ENCODE results near the gene WDFY4. TPM values are rescaled to one million over a fixed set of nuclear protein-coding genes. Genes with fewer than 3 reads are reported as not detected.
A peak's percentile ranks its signal among the peaks of the same experiment; 100 is the strongest.

WDFY4 gene
- polyA plus RNA-seq, 6 donors from 2014 or later: 46.5 to 98.0 (median 80.0) TPM

- Mint-ChIP-seq H3K36me3 (peaks cover 5 to 12% of the 10 kb centered on the region in 2 donors), H3K9me3 (peaks cover 0 to 17% (median 3%) of the 10 kb centered on the region in 7 donors), H3K27ac (no peak overlapping the region), H3K4me1 (no peaks in the 10 kb centered on the region), H3K4me3 (no peak overlapping the region), H3K27me3 (peaks cover 9 to 50% (median 47%) of the 10 kb centered on the region in 3 donors)
- DNase-seq (no peak), ATAC-seq (ENCODE audit: low read depth in 2 of 2) (no peak)
Measured at GRCh38 chr10:49015700-49016099, 331.0 kb downstream of the WDFY4 start.

GRCh38 chr10:49021685-49022084 lies 337.0 kb downstream of the WDFY4 start:
- no peaks in the 10 kb centered on the region for H3K4me1 Mint-ChIP-seq
- no peak overlapping the region for H3K27ac Mint-ChIP-seq
- DNase-seq (no peak), ATAC-seq (ENCODE audit: low read depth in 2 of 2) (no peak)
- peaks cover 8 to 29% (median 29%) of the 10 kb centered on the region in 3 donors for H3K27me3 Mint-ChIP-seq
- peaks cover 5 to 13% of the 10 kb centered on the region in 2 donors for H3K36me3 Mint-ChIP-seq
- peaks cover 0 to 17% (median 3%) of the 10 kb centered on the region in 7 donors for H3K9me3 Mint-ChIP-seq
- no peak overlapping the region for H3K4me3 Mint-ChIP-seq

GRCh38 chr10:49023071-49023470 lies 338.4 kb downstream of the WDFY4 start:
- ATAC-seq (ENCODE audit: low read depth in 2 of 2) (no peak), DNase-seq (no peak)
- peaks cover 0 to 17% (median 3%) of the 10 kb centered on the region in 7 donors for H3K9me3 Mint-ChIP-seq
- peaks cover 15 to 22% (median 17%) of the 10 kb centered on the region in 3 donors for H3K27me3 Mint-ChIP-seq
- H3K36me3 Mint-ChIP-seq: peaks cover 5 to 13% of the 10 kb centered on the region in 2 donors
- H3K4me3 Mint-ChIP-seq: no peak overlapping the region
- H3K4me1 Mint-ChIP-seq: no peaks in the 10 kb centered on the region
- H3K27ac Mint-ChIP-seq: no peak overlapping the region

GRCh38 chr10:49023752-49024151 lies 339.1 kb downstream of the WDFY4 start:
- no peak for ATAC-seq (ENCODE audit: low read depth in 2 of 2)
- Mint-ChIP-seq H3K4me3 (no peak overlapping the region), H3K27me3 (peaks cover 15 to 20% (median 20%) of the 10 kb centered on the region in 3 donors), H3K36me3 (peaks cover 5 to 13% of the 10 kb centered on the region in 2 donors), H3K9me3 (peaks cover 0 to 17% (median 3%) of the 10 kb centered on the region in 7 donors), H3K4me1 (no peaks in the 10 kb centered on the region), H3K27ac (no peak overlapping the region)
- no peak for DNase-seq

DNA sequence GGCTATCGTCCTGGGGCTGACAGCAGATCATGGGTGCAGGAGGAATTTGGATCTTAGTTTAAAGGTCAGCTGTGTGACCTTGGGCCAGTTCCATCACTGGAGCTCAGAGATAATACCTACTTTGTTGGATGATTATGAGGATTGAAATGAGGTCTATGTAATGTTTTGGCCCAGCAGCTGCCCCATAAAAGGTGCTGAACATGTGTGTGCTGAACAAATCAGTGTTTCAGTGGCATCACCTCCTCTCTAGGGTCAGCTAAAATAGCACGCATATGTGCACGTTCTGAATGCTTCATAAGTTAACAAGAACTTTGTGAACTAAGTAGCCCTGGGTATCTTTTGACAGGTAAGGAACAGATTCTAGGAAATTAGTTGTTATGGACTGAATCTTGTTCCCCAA lies 339.8 kb downstream of the WDFY4 start:
- peaks cover 5 to 13% of the 10 kb centered on the region in 2 donors for H3K36me3 Mint-ChIP-seq
- no peak for DNase-seq
- peak overlapping the region in 1 of 6 donors; percentile 4 for H3K27ac Mint-ChIP-seq

GRCh38 chr10:49025347-49025983 lies 340.8 kb downstream of the WDFY4 start:
- no peak for DNase-seq
- Mint-ChIP-seq H3K27me3 (peaks cover 6 to 19% (median 8%) of the 10 kb centered on the region in 3 donors), H3K27ac (no peak overlapping the region), H3K36me3 (peaks cover 0 to 4% of the 10 kb centered on the region in 2 donors), H3K4me3 (no peak overlapping the region), H3K9me3 (peaks cover 0 to 1% (median under 1%) of the 10 kb centered on the region in 7 donors), H3K4me1 (no peaks in the 10 kb centered on the region)
- no peak for ATAC-seq (ENCODE audit: low read depth in 2 of 2)

More for the DNA sequence above, 339.8 kb downstream of the WDFY4 start:
- H3K4me3 Mint-ChIP-seq: no peak overlapping the region
- peaks cover 0 to 11% (median 3%) of the 10 kb centered on the region in 7 donors for H3K9me3 Mint-ChIP-seq
- ATAC-seq (ENCODE audit: low read depth in 2 of 2): no peak
- H3K4me1 Mint-ChIP-seq: no peaks in the 10 kb centered on the region
- peaks cover 12 to 19% (median 12%) of the 10 kb centered on the region in 3 donors for H3K27me3 Mint-ChIP-seq

GRCh38 chr10:49028639-49029038 lies 344.0 kb downstream of the WDFY4 start:
- no peak for DNase-seq
- no peak for ATAC-seq (ENCODE audit: low read depth in 2 of 2)
- H3K27me3 Mint-ChIP-seq: peaks cover 6 to 19% (median 8%) of the 10 kb centered on the region in 3 donors
- no peak overlapping the region for H3K4me3 Mint-ChIP-seq
- H3K36me3 Mint-ChIP-seq: no peaks in the 10 kb centered on the region
- no peaks in the 10 kb centered on the region for H3K4me1 Mint-ChIP-seq
- no peaks in the 10 kb centered on the region for H3K9me3 Mint-ChIP-seq
- no peak overlapping the region for H3K27ac Mint-ChIP-seq

DNA sequence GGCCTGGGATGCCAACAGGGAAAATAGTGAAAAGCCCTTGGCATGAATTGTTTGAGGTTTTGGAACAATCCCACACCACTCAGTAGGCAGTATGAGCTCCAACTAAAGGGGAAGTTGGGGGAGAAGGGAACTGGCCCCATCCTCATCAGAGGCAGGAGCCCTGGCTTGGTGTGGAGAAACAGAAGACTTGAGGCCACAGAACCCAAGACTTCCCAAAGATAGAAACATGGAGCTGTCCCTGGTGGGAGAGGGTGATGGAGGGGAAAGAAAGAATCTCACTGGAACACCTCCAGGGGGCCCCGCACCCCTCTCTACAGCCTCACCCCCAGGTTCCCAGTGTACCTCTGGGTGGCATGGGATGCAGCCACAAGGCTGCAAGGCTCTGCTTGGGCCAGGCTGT lies 345.0 kb downstream of the WDFY4 start:
- no peaks in the 10 kb centered on the region for H3K9me3 Mint-ChIP-seq
- H3K27ac Mint-ChIP-seq: no peak overlapping the region
- H3K4me1 Mint-ChIP-seq: no peaks in the 10 kb centered on the region
- H3K4me3 Mint-ChIP-seq: no peak overlapping the region
- no peak for DNase-seq
- H3K27me3 Mint-ChIP-seq: peaks cover 6 to 19% (median 8%) of the 10 kb centered on the region in 3 donors
- no peak for ATAC-seq (ENCODE audit: low read depth in 2 of 2)
- no peaks in the 10 kb centered on the region for H3K36me3 Mint-ChIP-seq

Other genes starting within 250 kb of the WDFY4 start
- gene ARHGAP22, start 79.8 kb upstream of the WDFY4 start, polyA plus RNA-seq (ENCODE audit: low read depth in 6 of 6): 1 to 10 TPM; 2.8 to 9.2 (median 5.8) TPM